Measurements from ENCODE around the gene KLHL24.
"Not testable (repeated sequence)": the region's sequence is repeated elsewhere in the genome, so short reads cannot be mapped to it uniquely, and the experiment has no call there.

The KLHL24 gene

GRCh38 chr3:183635107-183635430, 354 bp upstream of the KLHL24 start:
- no peak for DNase-seq

- peak; percentile 99 for DNase-seq
Measured at GRCh38 chr3:183636221-183637105, 1.0 kb downstream of the KLHL24 start.

GRCh38 chr3:183637106-183637486, 1.7 kb downstream of the KLHL24 start:
- no peak for DNase-seq

- DNase-seq = not testable (repeated sequence)
Measured at GRCh38 chr3:183637633-183638032, 2.2 kb downstream of the KLHL24 start.

GRCh38 chr3:183638101-183638852, 2.9 kb downstream of the KLHL24 start:
- no peak for DNase-seq

- DNase-seq = not testable (repeated sequence)
Measured at GRCh38 chr3:183640635-183641034, 5.2 kb downstream of the KLHL24 start.

GRCh38 chr3:183641882-183642281, 6.5 kb downstream of the KLHL24 start:
- DNase-seq = no peak

GRCh38 chr3:183644244-183644643, 8.8 kb downstream of the KLHL24 start:
- no peak for DNase-seq

- DNase-seq = no peak
Measured at GRCh38 chr3:183645254-183645653, 9.8 kb downstream of the KLHL24 start.

- DNase-seq = no peak
Measured at GRCh38 chr3:183650554-183650953, 15.1 kb downstream of the KLHL24 start.

GRCh38 chr3:183653209-183654064, 18.0 kb downstream of the KLHL24 start:
- peak; percentile 29 for DNase-seq

GRCh38 chr3:183654727-183655126, 19.3 kb downstream of the KLHL24 start:
- DNase-seq = no peak

GRCh38 chr3:183662099-183662498, 26.7 kb downstream of the KLHL24 start:
- DNase-seq = no peak

- no peak for DNase-seq
Measured at GRCh38 chr3:183664913-183665381, 29.5 kb downstream of the KLHL24 start.

- DNase-seq = no peak
Measured at GRCh38 chr3:183680061-183680460, 44.6 kb downstream of the KLHL24 start.

- no peak for DNase-seq
Measured at GRCh38 chr3:183687705-183688104, 52.3 kb downstream of the KLHL24 start.

- peak; percentile 16 for DNase-seq
Measured at GRCh38 chr3:183688874-183689273, 53.5 kb downstream of the KLHL24 start.

GRCh38 chr3:183689621-183690020, 54.2 kb downstream of the KLHL24 start:
- not testable (repeated sequence) for DNase-seq

GRCh38 chr3:183690402-183690995, 55.1 kb downstream of the KLHL24 start:
- DNase-seq = no peak

GRCh38 chr3:183692436-183692835, 57.0 kb downstream of the KLHL24 start:
- DNase-seq = peak; percentile 28

GRCh38 chr3:183695569-183696364, 60.3 kb downstream of the KLHL24 start:
- DNase-seq = no peak

- DNase-seq = no peak
Measured at GRCh38 chr3:183697123-183697609, 61.7 kb downstream of the KLHL24 start.

All from NCI-H69 (cell line).